Tibial nerve (tissue), 4 donors: ENCODE data around the gene MYH11. TPM values are rescaled to one million over a fixed set of nuclear protein-coding genes. Genes with fewer than 3 reads are reported as not detected.
"Not testable (repeated sequence)": the region's sequence is repeated elsewhere in the genome, so short reads cannot be mapped to it uniquely, and the experiment has no call there.

Source experiments
- DNase-seq, 2 donors: peaks; one replicate each; pipeline ENCODE4 v3.0.0-alpha.2; 2019; ENCODE audit warnings: low spot score in 2 of 2
- H3K27ac ChIP-seq, 4 donors: fragments of 200-600 bp; sonication (generic) in 3 of 4; one replicate each; pipeline ENCODE4 v1.5.1; 2017 to 2019; ENCODE audit warnings: mild to moderate bottlenecking in 1 of 4
- H3K27me3 ChIP-seq, 2 donors: fragments of 200-600 bp; sonication (generic) in 1 of 2; one replicate each; pipeline versions ENCODE4 v1.5.1 to v1.6.0; 2017 to 2019
- H3K36me3 ChIP-seq, 3 donors: fragments of 200-600 bp; sonication (generic); one replicate each; pipeline ENCODE4 v1.5.1; 2018 to 2019
- H3K4me1 ChIP-seq, 4 donors: fragments of 200-600 bp; sonication (generic) in 3 of 4; one replicate each; pipeline ENCODE4 v1.5.1; 2017 to 2019
- H3K4me3 ChIP-seq, 4 donors: fragments of 200-600 bp; sonication (generic) in 3 of 4; one replicate each; pipeline ENCODE4 v1.5.1; 2017 to 2019; ENCODE audit warnings: mild to moderate bottlenecking in 1 of 4, moderate library complexity in 1 of 4
- H3K9me3 ChIP-seq, 4 donors: fragments of 200-600 bp; sonication (generic) in 3 of 4; one replicate each; pipeline ENCODE4 v1.5.1; 2017 to 2019
- EP300 ChIP-seq, 2 donors: sonication (generic); formaldehyde crosslinking; IDR thresholded peaks; one replicate each; pipeline ENCODE4 v1.6.1; 2017; ENCODE audit warnings: antibody characterized with exemption in 2 of 2, mild to moderate bottlenecking in 1 of 2
- POLR2A ChIP-seq, 2 donors: fragments of 450-650 bp; IDR thresholded peaks; one replicate each; pipeline ENCODE4 v1.6.1; 2017; ENCODE audit warnings: antibody characterized with exemption in 2 of 2, mild to moderate bottlenecking in 2 of 2, moderate library complexity in 2 of 2
- WGBS, 2 donors: methylation state at CpG; one replicate each; pipeline ENCODE4 v1.1.5; 2018; 5-methylcytosine and 5-hydroxymethylcytosine counted together
- small RNA-seq: library from RNA; depleted of rRNA; stranded (forward); fragments of <200 nt; gene quantifications from one replicate; pipeline ENCODE3, GENCODE V24; 2016
- total RNA-seq, 4 donors: library from RNA; depleted of rRNA; stranded (reverse); fragments of >200 nt; gene quantifications; one replicate each; pipeline ENCODE4 v1.1.0, GENCODE V29; 2016
- TF ChIP-seq, protein P1 (sequence below), 5 experiments: fragments of 200-600 bp in 3 of 5; fragments of 450-650 bp in 2 of 5; sonication (generic) in 3 of 5; IDR thresholded peaks; one replicate each; pipeline ENCODE4 v1.5.1; 2016 to 2019; ENCODE audit warnings: antibody characterized with exemption in 5 of 5, mild to moderate bottlenecking in 3 of 5, moderate library complexity in 2 of 5

Gene MYH11
- total RNA-seq, 4 donors from 2014 or later, result 33.7 to 90.9 (median 71.8) TPM

DNA sequence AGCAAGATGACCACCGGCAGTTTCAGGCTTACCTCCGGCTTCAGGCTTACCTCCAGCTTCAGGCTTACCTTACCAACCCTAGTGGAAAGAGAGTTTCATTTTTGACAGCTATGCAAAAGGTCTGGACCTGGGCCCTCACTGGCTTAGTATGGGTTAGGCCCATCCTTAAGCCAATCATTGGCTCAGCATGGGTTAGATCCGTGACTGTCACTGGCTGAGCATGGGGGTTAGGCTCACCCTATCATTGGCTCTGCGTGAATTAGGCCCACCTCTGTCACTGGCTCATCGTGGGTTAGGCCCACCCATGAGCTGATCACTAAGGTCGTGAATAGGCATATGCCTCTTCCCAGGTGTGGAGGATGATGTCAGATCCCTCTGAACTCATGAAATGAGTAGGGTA, 198.7 kb downstream of the MYH11 start:
- WGBS, 2 donors, result 82 to 90% methylated on average over 6 of the region's 6 CpGs
- H3K4me1 ChIP-seq, result peaks cover 0 to 21% (median 9%) of the 10 kb centered on the region in 4 donors
- no peak for DNase-seq

DNA sequence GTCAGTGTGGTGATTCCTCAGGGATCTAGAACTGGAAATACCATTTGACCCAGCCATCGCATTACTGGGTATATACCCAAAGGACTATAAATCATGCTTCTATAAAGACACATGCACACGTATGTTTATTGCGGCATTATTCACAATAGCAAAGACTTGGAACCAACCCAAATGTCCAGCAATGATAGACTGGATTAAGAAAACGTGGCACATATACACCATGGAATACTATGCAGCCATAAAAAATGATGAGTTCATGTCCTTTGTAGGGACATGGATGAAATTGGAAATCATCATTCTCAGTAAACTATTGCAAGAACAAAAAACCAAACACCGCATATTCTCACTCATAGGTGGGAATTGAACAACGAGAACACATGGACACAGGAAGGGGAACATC, 201.3 kb downstream of the MYH11 start:
- not testable (repeated sequence) for H3K27me3 ChIP-seq, DNase-seq, H3K9me3 ChIP-seq, H3K27ac ChIP-seq, H3K4me3 ChIP-seq
- peaks cover 0 to 43% (median 28%) of the 10 kb centered on the region in 4 donors for H3K4me1 ChIP-seq
- WGBS, 2 donors, result 92 to 96% methylated on average over 4 of the region's 6 CpGs
- H3K36me3 ChIP-seq, result peaks cover 0 to 14% (median 0%) of the 10 kb centered on the region in 3 donors

More for the DNA sequence above, 198.7 kb downstream of the MYH11 start:
- TF ChIP-seq POLR2A (IDR thresholded peaks at IDR 0.05), result no peak
- Histone ChIP-seq H3K27me3 (no peaks in the 10 kb centered on the region), H3K9me3 (no peaks in the 10 kb centered on the region), H3K27ac (no peak overlapping the region), H3K36me3 (peaks cover 0 to 13% (median 0%) of the 10 kb centered on the region in 3 donors), H3K4me3 (no peak overlapping the region)

DNA sequence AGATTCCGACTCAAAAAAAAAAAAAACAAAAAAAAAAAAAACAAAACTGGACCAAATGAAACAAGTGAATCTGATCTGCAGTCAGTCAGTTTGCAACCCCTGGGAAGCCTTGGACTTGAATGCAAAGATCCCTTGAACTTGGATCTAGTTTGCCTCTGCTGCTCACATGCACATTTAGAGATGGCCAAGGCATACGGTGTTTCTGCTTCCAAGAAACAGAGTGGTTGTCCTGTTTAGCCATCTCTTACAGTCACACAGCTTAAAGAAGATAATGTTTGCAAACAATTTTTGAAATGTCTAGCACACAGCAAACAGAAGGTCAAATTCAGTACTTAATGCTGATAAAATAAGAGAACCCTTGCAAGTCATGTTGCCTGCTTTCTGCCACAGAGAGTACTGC, 202.2 kb downstream of the MYH11 start:
- DNase-seq, result no peak
- 66 to 67% methylated on average over 2 of the region's 2 CpGs for WGBS, 2 donors
- Histone ChIP-seq H3K4me1 (peaks cover 0 to 39% (median 28%) of the 10 kb centered on the region in 4 donors), H3K36me3 (peaks cover 0 to 14% (median 0%) of the 10 kb centered on the region in 3 donors), H3K4me3 (no peak overlapping the region), H3K27ac (no peak overlapping the region), H3K9me3 (no peaks in the 10 kb centered on the region), H3K27me3 (no peaks in the 10 kb centered on the region)
- TF ChIP-seq, protein P1, sequence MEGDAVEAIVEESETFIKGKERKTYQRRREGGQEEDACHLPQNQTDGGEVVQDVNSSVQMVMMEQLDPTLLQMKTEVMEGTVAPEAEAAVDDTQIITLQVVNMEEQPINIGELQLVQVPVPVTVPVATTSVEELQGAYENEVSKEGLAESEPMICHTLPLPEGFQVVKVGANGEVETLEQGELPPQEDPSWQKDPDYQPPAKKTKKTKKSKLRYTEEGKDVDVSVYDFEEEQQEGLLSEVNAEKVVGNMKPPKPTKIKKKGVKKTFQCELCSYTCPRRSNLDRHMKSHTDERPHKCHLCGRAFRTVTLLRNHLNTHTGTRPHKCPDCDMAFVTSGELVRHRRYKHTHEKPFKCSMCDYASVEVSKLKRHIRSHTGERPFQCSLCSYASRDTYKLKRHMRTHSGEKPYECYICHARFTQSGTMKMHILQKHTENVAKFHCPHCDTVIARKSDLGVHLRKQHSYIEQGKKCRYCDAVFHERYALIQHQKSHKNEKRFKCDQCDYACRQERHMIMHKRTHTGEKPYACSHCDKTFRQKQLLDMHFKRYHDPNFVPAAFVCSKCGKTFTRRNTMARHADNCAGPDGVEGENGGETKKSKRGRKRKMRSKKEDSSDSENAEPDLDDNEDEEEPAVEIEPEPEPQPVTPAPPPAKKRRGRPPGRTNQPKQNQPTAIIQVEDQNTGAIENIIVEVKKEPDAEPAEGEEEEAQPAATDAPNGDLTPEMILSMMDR (IDR thresholded peaks at IDR 0.05), result no peak
- no peak for TF ChIP-seq EP300 (IDR thresholded peaks at IDR 0.05)
- TF ChIP-seq POLR2A (IDR thresholded peaks at IDR 0.05), result no peak

DNA sequence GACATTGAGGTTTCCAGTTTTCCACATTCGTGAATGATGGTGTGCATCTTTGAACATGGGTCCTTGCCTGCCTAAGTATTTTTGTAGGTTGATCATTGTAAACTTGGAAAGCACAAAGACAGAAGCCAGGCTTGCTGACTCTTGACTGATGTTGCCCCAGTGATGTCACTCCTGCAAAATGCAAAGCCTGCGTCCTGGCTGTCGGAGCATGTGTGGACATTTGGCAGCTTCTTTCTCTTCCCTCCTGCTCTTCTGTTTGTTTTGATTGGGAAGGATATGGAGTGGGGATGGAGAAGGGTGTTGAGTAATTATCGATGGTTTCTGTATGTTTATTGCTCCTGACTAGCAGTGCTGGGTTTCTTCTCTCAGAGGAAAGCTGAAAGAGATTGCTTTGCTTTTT, 203.6 kb downstream of the MYH11 start:
- 14% methylated on average over 4 of the region's 4 CpGs for WGBS, 2 donors
- H3K4me3 ChIP-seq, result no peak overlapping the region
- H3K4me1 ChIP-seq, result peaks cover 0 to 44% (median 28%) of the 10 kb centered on the region in 4 donors
- no peak for DNase-seq
- H3K27me3 ChIP-seq, result no peaks in the 10 kb centered on the region
- H3K9me3 ChIP-seq, result no peaks in the 10 kb centered on the region
- peaks cover 0 to 14% (median 0%) of the 10 kb centered on the region in 3 donors for H3K36me3 ChIP-seq
- no peak for TF ChIP-seq POLR2A (IDR thresholded peaks at IDR 0.05)
- TF ChIP-seq, protein P1 (IDR thresholded peaks at IDR 0.05), result no peak
- no peak for TF ChIP-seq EP300 (IDR thresholded peaks at IDR 0.05)
- peak overlapping the region in 3 of 4 donors; percentile 35 to 97 (median 71) for H3K27ac ChIP-seq

Small RNA genes lying within 50 kb of the gene (small RNA-seq; reads per million reads assigned to genes)
- not detected for gene RNU6-213P

Other genes with a start within 250 kb of the MYH11 start
- 10 to 100 TPM; 44.6 to 57.5 (median 54.4) TPM for gene MARF1, start 213.9 kb downstream of the MYH11 start, total RNA-seq
- gene NDE1, start 206.8 kb downstream of the MYH11 start, total RNA-seq, result 10 to 100 TPM; 22.9 to 73.5 (median 38.8) TPM
- 10 to 100 TPM; 23.7 to 42.0 (median 25.0) TPM for gene CEP20, start 31.6 kb upstream of the MYH11 start, total RNA-seq
- 10 to 100 TPM; 24.3 to 32.2 (median 25.7) TPM for gene ABCC1, start 92.6 kb upstream of the MYH11 start, total RNA-seq